ENCODE results near the gene DCDC1. TPM values are rescaled to one million over a fixed set of nuclear protein-coding genes. Genes with fewer than 3 reads are reported as not detected.
A peak's percentile ranks its signal among the peaks of the same experiment; 100 is the strongest.

DCDC1 gene
- total RNA-seq, 1 donor from 2014 or later, result 0.47 TPM

DNA sequence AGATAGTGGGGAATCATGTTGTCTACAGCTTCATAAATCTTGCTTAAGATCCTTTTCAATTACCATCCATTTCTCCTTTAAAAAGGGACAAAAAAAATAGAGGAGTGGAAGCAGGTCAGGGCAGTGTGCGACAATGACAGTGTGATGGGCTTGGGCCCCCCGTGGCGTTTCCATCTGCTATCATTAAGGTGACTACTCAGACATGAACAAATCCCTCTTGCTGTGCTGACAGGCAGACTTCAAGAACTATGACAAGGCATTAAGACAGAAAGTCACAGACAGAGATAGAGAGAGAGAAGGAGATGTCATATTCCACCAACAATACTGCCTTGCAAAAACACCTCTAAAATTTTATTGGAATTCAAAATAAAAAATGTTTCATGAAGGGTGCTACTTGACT, 263.2 kb downstream of the DCDC1 start:
- H3K9me3 Mint-ChIP-seq (ENCODE audit: unreplicated experiment), result no peaks in the 10 kb centered on the region
- H3K27ac Mint-ChIP-seq (ENCODE audit: unreplicated experiment), result no peak overlapping the region
- H3K27me3 Mint-ChIP-seq (ENCODE audit: unreplicated experiment), result no peaks in the 10 kb centered on the region
- H3K4me3 Mint-ChIP-seq (ENCODE audit: unreplicated experiment), result no peak overlapping the region
- TF ChIP-seq, protein P1, sequence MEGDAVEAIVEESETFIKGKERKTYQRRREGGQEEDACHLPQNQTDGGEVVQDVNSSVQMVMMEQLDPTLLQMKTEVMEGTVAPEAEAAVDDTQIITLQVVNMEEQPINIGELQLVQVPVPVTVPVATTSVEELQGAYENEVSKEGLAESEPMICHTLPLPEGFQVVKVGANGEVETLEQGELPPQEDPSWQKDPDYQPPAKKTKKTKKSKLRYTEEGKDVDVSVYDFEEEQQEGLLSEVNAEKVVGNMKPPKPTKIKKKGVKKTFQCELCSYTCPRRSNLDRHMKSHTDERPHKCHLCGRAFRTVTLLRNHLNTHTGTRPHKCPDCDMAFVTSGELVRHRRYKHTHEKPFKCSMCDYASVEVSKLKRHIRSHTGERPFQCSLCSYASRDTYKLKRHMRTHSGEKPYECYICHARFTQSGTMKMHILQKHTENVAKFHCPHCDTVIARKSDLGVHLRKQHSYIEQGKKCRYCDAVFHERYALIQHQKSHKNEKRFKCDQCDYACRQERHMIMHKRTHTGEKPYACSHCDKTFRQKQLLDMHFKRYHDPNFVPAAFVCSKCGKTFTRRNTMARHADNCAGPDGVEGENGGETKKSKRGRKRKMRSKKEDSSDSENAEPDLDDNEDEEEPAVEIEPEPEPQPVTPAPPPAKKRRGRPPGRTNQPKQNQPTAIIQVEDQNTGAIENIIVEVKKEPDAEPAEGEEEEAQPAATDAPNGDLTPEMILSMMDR (IDR thresholded peaks at IDR 0.05; ENCODE audit: partially characterized antibody, unreplicated experiment), result no peak
- H3K36me3 Mint-ChIP-seq (ENCODE audit: unreplicated experiment), result no peaks in the 10 kb centered on the region
- DNase-seq, result peak; percentile 46
- peaks cover 17% of the 10 kb centered on the region for H3K4me1 Mint-ChIP-seq (ENCODE audit: low read depth, unreplicated experiment)

DNA sequence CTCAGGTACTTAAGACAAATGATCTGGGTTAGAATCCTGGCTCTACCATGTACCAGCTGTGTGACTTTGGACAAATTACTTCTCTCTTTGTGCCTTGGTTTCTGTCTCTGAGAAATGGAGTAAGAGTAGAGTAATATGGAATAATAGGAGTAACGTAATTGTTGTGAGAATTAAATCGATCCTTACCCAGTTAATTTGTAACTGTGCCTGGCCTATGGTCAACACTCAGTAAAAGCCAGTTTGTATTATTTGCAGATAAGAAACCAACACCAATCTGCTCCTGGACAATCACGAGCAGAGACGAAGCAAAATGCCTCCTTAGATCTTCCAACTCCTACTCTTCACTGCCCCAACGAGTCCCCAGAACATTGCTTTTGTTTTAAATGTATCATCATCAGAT, 266.7 kb downstream of the DCDC1 start:
- H3K36me3 Mint-ChIP-seq (ENCODE audit: unreplicated experiment), result no peaks in the 10 kb centered on the region
- no peak for DNase-seq
- TF ChIP-seq, protein P1 (IDR thresholded peaks at IDR 0.05; ENCODE audit: partially characterized antibody, unreplicated experiment), result no peak
- no peaks in the 10 kb centered on the region for H3K9me3 Mint-ChIP-seq (ENCODE audit: unreplicated experiment)
- H3K4me3 Mint-ChIP-seq (ENCODE audit: unreplicated experiment), result no peak overlapping the region
- no peaks in the 10 kb centered on the region for H3K27me3 Mint-ChIP-seq (ENCODE audit: unreplicated experiment)
- no peak overlapping the region for H3K27ac Mint-ChIP-seq (ENCODE audit: unreplicated experiment)
- peaks cover 13% of the 10 kb centered on the region for H3K4me1 Mint-ChIP-seq (ENCODE audit: low read depth, unreplicated experiment)

DNA sequence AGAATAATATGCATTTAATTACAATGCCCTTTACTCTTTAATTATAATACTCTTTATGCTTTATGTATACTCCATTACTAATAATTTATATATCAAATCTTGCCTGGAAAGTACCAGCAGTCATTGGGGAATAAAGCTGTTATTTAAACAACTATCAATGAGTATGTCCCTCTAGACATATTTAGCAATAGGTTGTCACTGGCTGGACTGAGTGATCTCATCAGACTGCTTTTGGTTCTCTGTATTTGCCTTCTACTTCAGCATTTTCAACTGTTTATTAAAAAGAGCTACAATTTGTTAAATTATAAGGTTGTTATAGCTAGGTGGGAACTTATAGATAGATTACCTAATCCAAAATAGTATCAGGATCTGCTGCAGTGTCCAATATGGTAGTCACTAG, 267.2 kb downstream of the DCDC1 start:
- H3K36me3 Mint-ChIP-seq (ENCODE audit: unreplicated experiment), result no peaks in the 10 kb centered on the region
- DNase-seq, result no peak
- TF ChIP-seq, protein P1 (IDR thresholded peaks at IDR 0.05; ENCODE audit: partially characterized antibody, unreplicated experiment), result no peak
- H3K27ac Mint-ChIP-seq (ENCODE audit: unreplicated experiment), result no peak overlapping the region
- H3K9me3 Mint-ChIP-seq (ENCODE audit: unreplicated experiment), result no peaks in the 10 kb centered on the region
- H3K27me3 Mint-ChIP-seq (ENCODE audit: unreplicated experiment), result no peaks in the 10 kb centered on the region
- H3K4me1 Mint-ChIP-seq (ENCODE audit: low read depth, unreplicated experiment), result peaks cover 10% of the 10 kb centered on the region
- no peak overlapping the region for H3K4me3 Mint-ChIP-seq (ENCODE audit: unreplicated experiment)

DNA sequence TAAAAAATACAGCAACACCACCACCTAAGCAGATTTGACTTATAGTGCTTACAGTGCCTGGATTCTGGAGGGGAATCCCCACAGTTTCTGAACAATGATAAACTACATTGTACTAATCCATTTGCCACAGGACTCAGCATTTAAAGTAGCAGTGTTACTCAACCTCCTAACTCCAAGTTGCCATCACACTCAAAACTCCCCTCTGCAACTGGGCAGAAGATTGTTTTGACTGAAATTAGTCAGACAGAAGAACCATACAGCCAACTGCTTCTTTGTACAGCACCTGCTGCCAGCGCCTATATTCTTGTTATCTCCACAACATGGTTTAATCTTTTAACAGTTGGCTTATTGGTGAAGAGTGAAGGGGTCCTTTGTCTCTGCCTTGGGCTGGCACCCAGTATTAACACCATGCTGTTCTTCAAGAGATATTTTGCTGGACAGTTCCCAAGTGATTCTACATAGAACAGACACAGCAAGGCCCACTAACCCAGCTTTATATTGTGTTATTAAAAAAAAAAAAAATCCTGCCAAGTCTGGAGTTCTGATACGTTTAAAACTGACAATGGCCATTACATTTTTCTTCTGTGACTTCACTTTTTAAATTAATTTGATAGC, 273.2 kb downstream of the DCDC1 start:
- no peak for DNase-seq
- no peaks in the 10 kb centered on the region for H3K27me3 Mint-ChIP-seq (ENCODE audit: unreplicated experiment)
- H3K36me3 Mint-ChIP-seq (ENCODE audit: unreplicated experiment), result no peaks in the 10 kb centered on the region
- H3K4me1 Mint-ChIP-seq (ENCODE audit: low read depth, unreplicated experiment), result no peaks in the 10 kb centered on the region
- H3K4me3 Mint-ChIP-seq (ENCODE audit: unreplicated experiment), result no peak overlapping the region
- H3K9me3 Mint-ChIP-seq (ENCODE audit: unreplicated experiment), result no peaks in the 10 kb centered on the region
- no peak overlapping the region for H3K27ac Mint-ChIP-seq (ENCODE audit: unreplicated experiment)
- TF ChIP-seq, protein P1 (IDR thresholded peaks at IDR 0.05; ENCODE audit: partially characterized antibody, unreplicated experiment), result no peak

DNA sequence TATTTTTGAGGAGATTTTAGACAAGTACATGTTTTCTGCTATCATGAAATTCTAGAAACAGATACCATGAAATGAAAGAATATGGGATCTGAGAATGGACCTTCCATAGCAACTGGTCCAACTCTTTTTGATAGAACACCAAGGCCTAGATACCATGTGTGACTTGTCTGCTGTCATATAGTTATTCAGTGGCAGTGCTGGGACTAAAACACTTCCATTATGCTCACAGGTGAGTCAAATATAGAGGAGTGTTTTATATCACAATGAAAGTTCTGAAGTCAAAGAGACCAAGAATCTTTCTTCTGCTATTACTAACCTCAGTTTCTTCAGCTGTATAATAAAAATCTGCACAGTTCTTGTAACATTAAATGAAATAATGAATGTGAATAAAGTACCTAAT, 276.9 kb downstream of the DCDC1 start:
- Mint-ChIP-seq H3K27ac (ENCODE audit: unreplicated experiment) (no peak overlapping the region), H3K4me1 (ENCODE audit: low read depth, unreplicated experiment) (no peaks in the 10 kb centered on the region), H3K9me3 (ENCODE audit: unreplicated experiment) (peaks cover 3% of the 10 kb centered on the region), H3K36me3 (ENCODE audit: unreplicated experiment) (peaks cover 7% of the 10 kb centered on the region), H3K27me3 (ENCODE audit: unreplicated experiment) (no peaks in the 10 kb centered on the region), H3K4me3 (ENCODE audit: unreplicated experiment) (no peak overlapping the region)
- DNase-seq, result no peak
- TF ChIP-seq, protein P1 (IDR thresholded peaks at IDR 0.05; ENCODE audit: partially characterized antibody, unreplicated experiment), result no peak
